ENCODE measurements around the gene RTL10. TPM values are rescaled to one million over a fixed set of nuclear protein-coding genes. Genes with fewer than 3 reads are reported as not detected.

The RTL10 gene
- total and polyA plus RNA-seq, 10 of the 15 experiments (the other 5 are each of a cell fraction or from before 2014, with no cell fraction given), result 5.3 to 18.1 (median 10.3) TPM

DNA sequence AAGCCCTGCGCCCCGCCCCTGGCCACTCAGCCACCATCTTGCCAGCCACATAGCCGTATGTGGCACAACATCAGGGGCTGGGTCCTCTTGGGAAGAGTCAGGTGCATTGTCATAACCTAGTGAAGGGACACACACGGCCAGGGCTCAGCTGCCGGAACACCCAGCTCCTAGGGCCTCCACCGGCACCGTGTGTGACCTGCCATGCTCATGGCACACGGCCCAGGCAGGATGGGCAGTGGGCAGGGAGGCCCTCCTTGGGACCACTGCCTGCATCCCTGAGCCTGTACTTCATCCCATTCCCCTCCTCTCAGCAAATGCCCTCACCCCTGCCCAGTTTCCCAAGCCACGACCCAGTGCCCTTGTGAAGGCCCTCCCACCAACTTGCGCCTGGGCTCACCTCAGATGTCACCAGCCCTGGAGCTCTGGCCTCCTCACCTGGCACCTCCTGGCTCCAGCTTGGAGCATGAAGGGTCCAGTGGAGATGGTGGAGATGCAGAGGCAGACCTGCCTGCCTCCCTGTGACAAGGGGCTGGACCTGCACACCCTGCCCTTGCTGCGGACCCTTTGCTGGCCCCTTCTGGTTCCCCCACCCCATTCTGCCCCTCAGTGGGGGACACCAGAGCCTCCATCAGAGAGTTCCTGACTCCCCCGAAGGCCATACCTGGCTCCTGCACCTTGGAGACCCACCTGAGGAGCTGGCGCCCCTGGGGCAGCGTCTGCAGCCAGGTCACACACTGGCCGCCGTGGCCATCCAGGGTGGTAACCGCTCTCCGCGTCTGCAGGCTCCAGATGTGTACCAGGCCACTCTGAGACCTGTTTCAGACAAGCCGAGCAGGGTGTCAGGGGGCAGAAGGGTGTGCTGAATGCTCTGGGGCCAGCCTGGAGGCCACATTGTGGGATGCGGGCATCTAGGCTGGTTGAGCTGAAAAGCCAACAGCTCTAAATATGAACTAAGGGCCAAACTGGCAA lies 34.5 kb downstream of the RTL10 start:
- Histone ChIP-seq H3K9ac (ENCODE audit: control insufficient read depth, insufficient read depth, low read length) (no peak overlapping the region), H3K27me3 (replicated peaks in 1 of 2; ENCODE audit: control insufficient read depth in 2 of 2, insufficient read depth in 2 of 2, low read length in 1 of 2) (no peaks in the 10 kb centered on the region), H3K4me2 (ENCODE audit: control insufficient read depth, insufficient read depth) (no peak overlapping the region), H3K79me2 (ENCODE audit: control insufficient read depth, insufficient read depth, low read length) (no peaks in the 10 kb centered on the region), H3K4me3 (no peak overlapping the region), H2AFZ (ENCODE audit: control insufficient read depth, low read depth, low read length) (no peak overlapping the region), H4K20me1 (ENCODE audit: control insufficient read depth, insufficient read depth) (no peaks in the 10 kb centered on the region), H3K36me3 (ENCODE audit: control insufficient read depth in 2 of 2, insufficient read depth in 2 of 2, low read length in 1 of 2) (no peaks in the 10 kb centered on the region; a peak in 1 of 4 replicates), H3K4me1 (ENCODE audit: control insufficient read depth, insufficient read depth, low read length) (no peaks in the 10 kb centered on the region), H3K9me3 (replicated peaks; ENCODE audit: control insufficient read depth, insufficient read depth, low read length) (no peaks in the 10 kb centered on the region), H3K27ac (ENCODE audit: control insufficient read depth, insufficient read depth) (no peak overlapping the region)
- no peak for TF ChIP-seq RB1 (IDR thresholded peaks at IDR 0.05; ENCODE audit: borderline replicate concordance)
- no peak for TF ChIP-seq WRNIP1 (IDR thresholded peaks at IDR 0.05; ENCODE audit: borderline replicate concordance, low read depth, low read length)
- no peak for TF ChIP-seq RAD51 (IDR thresholded peaks at IDR 0.05)
- no peak for TF ChIP-seq SPI1 (IDR thresholded peaks at IDR 0.05; ENCODE audit: borderline replicate concordance, insufficient read depth, low read depth, low read length)
- TF ChIP-seq, protein P1, sequence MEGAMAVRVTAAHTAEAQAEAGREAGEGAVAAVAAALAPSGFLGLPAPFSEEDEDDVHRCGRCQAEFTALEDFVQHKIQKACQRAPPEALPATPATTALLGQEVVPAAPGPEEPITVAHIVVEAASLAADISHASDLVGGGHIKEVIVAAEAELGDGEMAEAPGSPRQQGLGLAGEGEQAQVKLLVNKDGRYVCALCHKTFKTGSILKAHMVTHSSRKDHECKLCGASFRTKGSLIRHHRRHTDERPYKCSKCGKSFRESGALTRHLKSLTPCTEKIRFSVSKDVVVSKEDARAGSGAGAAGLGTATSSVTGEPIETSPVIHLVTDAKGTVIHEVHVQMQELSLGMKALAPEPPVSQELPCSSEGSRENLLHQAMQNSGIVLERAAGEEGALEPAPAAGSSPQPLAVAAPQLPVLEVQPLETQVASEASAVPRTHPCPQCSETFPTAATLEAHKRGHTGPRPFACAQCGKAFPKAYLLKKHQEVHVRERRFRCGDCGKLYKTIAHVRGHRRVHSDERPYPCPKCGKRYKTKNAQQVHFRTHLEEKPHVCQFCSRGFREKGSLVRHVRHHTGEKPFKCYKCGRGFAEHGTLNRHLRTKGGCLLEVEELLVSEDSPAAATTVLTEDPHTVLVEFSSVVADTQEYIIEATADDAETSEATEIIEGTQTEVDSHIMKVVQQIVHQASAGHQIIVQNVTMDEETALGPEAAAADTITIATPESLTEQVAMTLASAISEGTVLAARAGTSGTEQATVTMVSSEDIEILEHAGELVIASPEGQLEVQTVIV (IDR thresholded peaks at IDR 0.05; ENCODE audit: borderline replicate concordance, partially characterized antibody), result no peak
- TF ChIP-seq, protein P2, sequence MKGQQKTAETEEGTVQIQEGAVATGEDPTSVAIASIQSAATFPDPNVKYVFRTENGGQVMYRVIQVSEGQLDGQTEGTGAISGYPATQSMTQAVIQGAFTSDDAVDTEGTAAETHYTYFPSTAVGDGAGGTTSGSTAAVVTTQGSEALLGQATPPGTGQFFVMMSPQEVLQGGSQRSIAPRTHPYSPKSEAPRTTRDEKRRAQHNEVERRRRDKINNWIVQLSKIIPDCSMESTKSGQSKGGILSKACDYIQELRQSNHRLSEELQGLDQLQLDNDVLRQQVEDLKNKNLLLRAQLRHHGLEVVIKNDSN (IDR thresholded peaks at IDR 0.05; ENCODE audit: borderline replicate concordance, extremely low read length, insufficient read depth, low read depth, low read length), result no peak
- TF ChIP-seq, protein P3, sequence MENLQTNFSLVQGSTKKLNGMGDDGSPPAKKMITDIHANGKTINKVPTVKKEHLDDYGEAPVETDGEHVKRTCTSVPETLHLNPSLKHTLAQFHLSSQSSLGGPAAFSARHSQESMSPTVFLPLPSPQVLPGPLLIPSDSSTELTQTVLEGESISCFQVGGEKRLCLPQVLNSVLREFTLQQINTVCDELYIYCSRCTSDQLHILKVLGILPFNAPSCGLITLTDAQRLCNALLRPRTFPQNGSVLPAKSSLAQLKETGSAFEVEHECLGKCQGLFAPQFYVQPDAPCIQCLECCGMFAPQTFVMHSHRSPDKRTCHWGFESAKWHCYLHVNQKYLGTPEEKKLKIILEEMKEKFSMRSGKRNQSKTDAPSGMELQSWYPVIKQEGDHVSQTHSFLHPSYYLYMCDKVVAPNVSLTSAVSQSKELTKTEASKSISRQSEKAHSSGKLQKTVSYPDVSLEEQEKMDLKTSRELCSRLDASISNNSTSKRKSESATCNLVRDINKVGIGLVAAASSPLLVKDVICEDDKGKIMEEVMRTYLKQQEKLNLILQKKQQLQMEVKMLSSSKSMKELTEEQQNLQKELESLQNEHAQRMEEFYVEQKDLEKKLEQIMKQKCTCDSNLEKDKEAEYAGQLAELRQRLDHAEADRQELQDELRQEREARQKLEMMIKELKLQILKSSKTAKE (IDR thresholded peaks at IDR 0.05; ENCODE audit: low read depth, poor library complexity, severe bottlenecking), result no peak
- TF ChIP-seq TCF7 (IDR thresholded peaks at IDR 0.05; ENCODE audit: borderline replicate concordance), result no peak
- TF ChIP-seq MTA3 (IDR thresholded peaks at IDR 0.05; ENCODE audit: borderline replicate concordance, low read length), result no peak
- TF ChIP-seq, protein P4, sequence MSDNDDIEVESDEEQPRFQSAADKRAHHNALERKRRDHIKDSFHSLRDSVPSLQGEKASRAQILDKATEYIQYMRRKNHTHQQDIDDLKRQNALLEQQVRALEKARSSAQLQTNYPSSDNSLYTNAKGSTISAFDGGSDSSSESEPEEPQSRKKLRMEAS (IDR thresholded peaks at IDR 0.05; ENCODE audit: low read depth, low read length), result no peak
- no peak for TF ChIP-seq HDGF (IDR thresholded peaks at IDR 0.05)
- TF ChIP-seq SMAD5 (IDR thresholded peaks at IDR 0.05; ENCODE audit: low read depth), result no peak
- TF ChIP-seq CREB1 (IDR thresholded peaks at IDR 0.05; ENCODE audit: low read depth), result no peak
- TF ChIP-seq MYB (IDR thresholded peaks at IDR 0.05; ENCODE audit: borderline replicate concordance, low read depth, low read length), result no peak
- intact Hi-C loops (cut with micrococcal nuclease; ENCODE audit: unreplicated experiment), result no loop called here
- DNase-seq (ENCODE audit: low read depth, low spot score) (no peak), FAIRE-seq (no peak), ATAC-seq (no peak)
- 88% methylated on average over 21 of the region's 21 CpGs for WGBS (ENCODE audit: insufficient coverage, insufficient replicate concordance, low lambda C conversion rate, missing lambda C conversion rate)
- RAD21 ChIA-PET (ENCODE audit: unreplicated experiment), result no interaction called here
- in situ Hi-C loops (cut with MboI), result no loop called here
- CTCF ChIA-PET, result interaction anchor here (0.6 kb wide), 1 partner anchor 90 kb away, joined by 3 read pairs; no protein-coding TSS in a partner anchor
- SMC1A ChIA-PET (ENCODE audit: uncharacterized antibody, unreplicated experiment), result no interaction called here
- POLR2A ChIA-PET, result no interaction called here
- no TSS peak for BruUV-seq (replicated peaks)
